KOPT-K1 (cell line): Measurements from ENCODE around the gene IDI2.

Experiments
- H3K27ac ChIP-seq: fragments of 200-600 bp; sonication (generic); 2 replicates; pipeline ENCODE4 v1.5.1; 2016; ENCODE audit warnings: antibody characterized with exemption, mild to moderate bottlenecking, low read depth, low read length; ENCODE audit not compliant: poor library complexity, severe bottlenecking
- H3K36me3 ChIP-seq: fragments of 200-600 bp; sonication (generic); 2 replicates; pipeline ENCODE4 v1.5.1; 2017; ENCODE audit warnings: antibody characterized with exemption, mild to moderate bottlenecking, low read length, moderate library complexity; ENCODE audit not compliant: insufficient read depth
- H3K9me3 ChIP-seq: fragments of 200-600 bp; sonication (generic); 2 replicates; pipeline ENCODE4 v1.5.1; 2017; ENCODE audit warnings: antibody characterized with exemption, low read length, mild to moderate bottlenecking; ENCODE audit not compliant: insufficient read depth, poor library complexity, severe bottlenecking

Gene IDI2

GRCh38 chr10:986137-986825, 39.4 kb downstream of the IDI2 start:
- Histone ChIP-seq H3K36me3 (peaks cover 7% of the 10 kb centered on the region), H3K27ac (no peak overlapping the region), H3K9me3 (peaks cover 3% of the 10 kb centered on the region)

DNA sequence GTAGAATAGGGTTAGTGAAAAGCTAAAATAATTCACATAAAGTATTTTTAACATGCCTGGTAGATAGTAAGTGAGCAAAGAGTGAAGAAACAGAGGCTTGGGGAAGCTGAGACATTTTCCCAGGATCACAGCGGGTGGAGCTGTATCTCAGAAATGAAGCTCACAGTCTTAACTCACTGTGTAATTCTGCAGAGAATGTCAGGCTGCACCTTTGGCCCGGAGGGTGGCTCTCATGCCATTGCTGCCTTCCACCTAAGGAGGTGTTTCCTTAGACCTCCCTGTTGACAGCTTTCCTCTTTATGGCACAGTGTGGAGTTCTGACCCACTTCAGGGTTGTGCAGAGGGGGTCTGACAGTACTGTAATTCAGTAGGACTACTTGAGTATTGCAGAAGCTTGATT, 40.3 kb downstream of the IDI2 start:
- Histone ChIP-seq H3K27ac (no peak overlapping the region), H3K9me3 (peaks cover 12% of the 10 kb centered on the region), H3K36me3 (no peaks in the 10 kb centered on the region; the same call in 1 of the 2 replicates)

GRCh38 chr10:983971-984655, 41.5 kb downstream of the IDI2 start:
- no peaks in the 10 kb centered on the region for H3K36me3 ChIP-seq
- H3K27ac ChIP-seq, result no peak overlapping the region

GRCh38 chr10:983401-983800, 42.3 kb downstream of the IDI2 start:
- H3K36me3 ChIP-seq, result no peaks in the 10 kb centered on the region
- H3K27ac ChIP-seq, result no peak overlapping the region
- peaks cover 32% of the 10 kb centered on the region for H3K9me3 ChIP-seq

More at GRCh38 chr10:983971-984655, 41.5 kb downstream of the IDI2 start:
- H3K9me3 ChIP-seq, result peaks cover 25% of the 10 kb centered on the region

DNA sequence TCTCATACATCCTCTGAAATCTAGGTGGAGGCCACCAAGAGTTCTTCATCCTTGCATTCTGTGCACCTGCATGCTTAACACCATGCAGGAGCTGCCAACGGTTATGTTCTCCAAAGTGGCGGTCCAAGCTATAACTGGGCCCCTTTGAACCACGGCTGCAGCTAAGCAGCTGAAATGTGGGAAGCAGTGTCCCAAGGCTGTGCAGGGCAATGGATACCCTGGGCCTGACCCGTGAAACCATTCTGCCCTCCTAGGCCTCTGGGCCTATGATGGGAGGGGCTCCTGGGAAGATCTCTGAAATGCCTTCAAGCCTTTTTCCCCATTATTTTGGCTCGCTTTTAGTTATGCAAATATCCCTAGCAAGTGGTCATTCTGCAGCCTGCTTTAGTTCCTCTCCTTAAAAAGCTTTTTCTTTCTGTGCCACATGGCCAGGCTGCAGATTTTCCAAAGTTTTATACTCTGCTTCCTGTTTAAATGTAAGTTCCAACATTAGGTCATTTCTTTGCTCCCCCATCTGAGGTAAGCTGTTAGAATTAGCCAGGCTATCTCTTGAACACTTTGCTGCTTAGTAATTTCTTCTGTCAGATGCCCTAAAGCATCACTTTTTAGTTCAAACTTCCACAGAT, 45.1 kb downstream of the IDI2 start:
- H3K36me3 ChIP-seq, result no peaks in the 10 kb centered on the region
- H3K9me3 ChIP-seq, result peaks cover 33% of the 10 kb centered on the region
- H3K27ac ChIP-seq, result no peak overlapping the region

DNA sequence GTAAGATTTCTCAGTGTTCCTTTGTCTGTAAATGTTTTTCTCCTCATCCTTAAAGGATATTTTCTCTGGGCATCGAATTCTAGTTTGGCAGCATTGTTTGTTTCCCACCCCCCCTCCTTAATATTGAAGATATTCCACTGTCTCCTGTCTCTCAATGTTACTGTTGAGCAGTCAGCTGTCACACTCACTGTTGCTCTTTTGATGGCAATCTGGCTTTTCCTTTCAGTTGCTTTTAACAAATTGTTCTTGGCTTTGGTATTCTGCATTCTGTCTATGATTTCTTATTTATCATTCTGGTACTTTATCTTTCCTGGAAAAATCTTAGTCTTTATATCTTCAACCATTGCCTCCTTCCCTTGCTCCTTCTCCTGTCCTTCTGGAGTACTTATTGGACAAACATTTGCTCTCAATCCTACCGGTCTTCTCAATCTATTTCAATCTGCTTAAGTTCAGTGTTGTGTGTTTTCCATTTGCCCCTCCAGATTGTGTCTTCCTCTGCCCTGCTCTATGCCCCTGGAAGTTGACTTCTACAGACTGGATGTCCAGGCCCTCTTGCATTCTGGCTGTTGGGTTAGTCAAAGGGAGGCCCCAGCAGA, 46.7 kb downstream of the IDI2 start:
- no peaks in the 10 kb centered on the region for H3K36me3 ChIP-seq
- no peak overlapping the region for H3K27ac ChIP-seq
- peaks cover 33% of the 10 kb centered on the region for H3K9me3 ChIP-seq

- H3K9me3 ChIP-seq, result peaks cover 30% of the 10 kb centered on the region
- H3K36me3 ChIP-seq, result no peaks in the 10 kb centered on the region
- H3K27ac ChIP-seq, result no peak overlapping the region
These were observed 49.3 kb downstream of the IDI2 start for GRCh38 chr10:976316-976715.

DNA sequence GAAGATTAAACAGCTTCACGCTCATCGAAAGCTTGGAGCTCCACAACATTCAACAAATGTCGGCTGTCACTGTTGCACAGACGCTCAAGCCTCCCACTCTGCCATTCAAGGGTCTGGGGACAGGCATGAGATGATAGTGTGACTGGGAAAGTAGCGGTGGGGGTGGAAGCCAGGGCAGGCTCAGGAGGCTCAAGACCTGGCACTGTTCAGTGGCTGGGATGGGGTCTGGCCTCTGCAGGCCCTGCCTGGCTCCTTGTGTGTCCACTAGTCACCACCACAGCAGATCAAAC, 50.9 kb downstream of the IDI2 start:
- peaks cover 15% of the 10 kb centered on the region for H3K9me3 ChIP-seq
- no peak overlapping the region for H3K27ac ChIP-seq
- H3K36me3 ChIP-seq, result no peaks in the 10 kb centered on the region

- no peak overlapping the region for H3K27ac ChIP-seq
- no peaks in the 10 kb centered on the region for H3K36me3 ChIP-seq
- peaks cover 9% of the 10 kb centered on the region for H3K9me3 ChIP-seq
These were observed 51.4 kb downstream of the IDI2 start for GRCh38 chr10:974038-974784.

DNA sequence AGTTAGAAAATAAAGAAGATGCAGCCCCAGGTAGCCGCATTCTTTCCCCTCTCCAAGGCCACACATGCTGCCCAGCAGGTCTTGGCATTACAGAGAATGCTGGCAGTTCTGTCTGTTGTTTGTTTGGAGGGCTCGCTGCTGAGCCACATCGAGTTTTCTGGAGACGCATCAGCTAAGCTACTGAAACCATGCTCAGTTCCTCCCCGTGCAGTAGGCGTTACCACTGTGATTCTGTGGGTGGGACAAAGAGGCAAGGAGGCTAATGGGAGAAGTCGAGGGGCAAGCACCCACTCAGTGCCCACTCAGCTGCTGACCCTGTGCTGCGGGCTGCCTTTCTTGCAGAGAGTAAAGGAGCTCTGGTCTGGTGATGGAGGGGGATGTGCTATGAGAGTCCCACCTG, 52.9 kb downstream of the IDI2 start:
- no peaks in the 10 kb centered on the region for H3K36me3 ChIP-seq
- H3K9me3 ChIP-seq, result no peaks in the 10 kb centered on the region
- no peak overlapping the region for H3K27ac ChIP-seq

- H3K36me3 ChIP-seq, result no peaks in the 10 kb centered on the region
- H3K9me3 ChIP-seq, result peaks cover 5% of the 10 kb centered on the region
- H3K27ac ChIP-seq, result no peak overlapping the region
These were observed 54.0 kb downstream of the IDI2 start for GRCh38 chr10:971613-972012.

- no peaks in the 10 kb centered on the region for H3K36me3 ChIP-seq
- H3K27ac ChIP-seq, result no peak overlapping the region
- peaks cover 9% of the 10 kb centered on the region for H3K9me3 ChIP-seq
These were observed 54.5 kb downstream of the IDI2 start for GRCh38 chr10:971150-971542.

DNA sequence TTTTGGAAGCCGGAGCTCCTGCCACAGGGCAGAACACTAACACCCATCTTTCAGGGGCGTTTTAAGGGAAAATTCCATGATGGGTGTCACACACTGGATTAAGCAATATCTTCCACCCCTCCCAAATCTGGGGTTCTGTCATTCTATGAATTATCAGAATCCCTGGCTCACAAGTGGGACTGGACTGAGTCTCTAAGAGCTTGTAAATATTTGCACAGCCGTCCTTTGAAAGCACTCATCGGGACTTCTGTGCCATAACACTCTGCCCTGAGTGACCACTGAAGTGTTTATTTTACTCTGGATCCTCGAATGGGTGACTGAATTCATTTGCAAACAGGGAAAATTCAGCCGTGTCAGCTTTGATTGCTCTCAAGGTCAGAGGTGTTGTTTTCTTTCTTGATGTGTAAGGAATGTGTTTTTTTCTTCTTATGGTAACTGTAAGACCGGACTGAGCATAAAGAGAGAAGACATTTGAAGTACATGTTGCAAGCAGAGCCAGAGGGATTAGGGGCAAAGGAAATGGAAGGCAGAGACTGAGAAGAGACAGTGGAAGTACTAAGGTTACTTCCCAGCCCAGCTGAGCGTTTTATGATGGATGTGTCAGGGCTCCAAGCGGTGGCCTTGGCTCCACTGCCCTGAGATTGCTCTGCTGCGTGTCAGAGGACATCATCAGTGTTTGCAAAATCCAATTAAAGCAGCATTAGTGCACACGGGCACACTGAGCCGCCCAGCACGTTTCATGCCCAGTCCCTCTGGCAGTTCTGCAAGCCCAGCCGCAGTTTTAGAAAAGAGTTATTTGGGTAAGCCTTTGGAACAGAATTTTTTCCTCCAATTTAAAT, 55.1 kb downstream of the IDI2 start:
- no peaks in the 10 kb centered on the region for H3K36me3 ChIP-seq
- no peak overlapping the region for H3K27ac ChIP-seq
- H3K9me3 ChIP-seq, result peaks cover 9% of the 10 kb centered on the region

- no peaks in the 10 kb centered on the region for H3K36me3 ChIP-seq
- peaks cover 9% of the 10 kb centered on the region for H3K9me3 ChIP-seq
- H3K27ac ChIP-seq, result no peak overlapping the region
These were observed 56.0 kb downstream of the IDI2 start for GRCh38 chr10:969473-970150.
